ENCODE data around the gene ZCCHC7.

DNA sequence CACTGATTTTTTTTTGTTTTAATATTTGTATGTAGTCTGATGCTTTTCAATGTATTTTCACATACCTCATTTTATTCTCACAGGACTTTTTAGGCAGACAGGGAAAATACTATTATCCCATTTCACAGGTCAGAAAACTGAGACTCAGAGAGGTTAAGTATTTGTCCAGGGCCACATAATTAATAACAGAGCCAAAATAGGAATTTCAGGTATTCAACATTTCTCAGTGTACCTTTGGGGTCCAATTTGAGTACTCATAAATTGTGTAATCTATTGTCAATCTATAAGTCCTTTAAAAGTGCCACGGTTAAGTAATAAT lies 181.4 kb downstream of the ZCCHC7 start:
- TF ChIP-seq, protein P1, sequence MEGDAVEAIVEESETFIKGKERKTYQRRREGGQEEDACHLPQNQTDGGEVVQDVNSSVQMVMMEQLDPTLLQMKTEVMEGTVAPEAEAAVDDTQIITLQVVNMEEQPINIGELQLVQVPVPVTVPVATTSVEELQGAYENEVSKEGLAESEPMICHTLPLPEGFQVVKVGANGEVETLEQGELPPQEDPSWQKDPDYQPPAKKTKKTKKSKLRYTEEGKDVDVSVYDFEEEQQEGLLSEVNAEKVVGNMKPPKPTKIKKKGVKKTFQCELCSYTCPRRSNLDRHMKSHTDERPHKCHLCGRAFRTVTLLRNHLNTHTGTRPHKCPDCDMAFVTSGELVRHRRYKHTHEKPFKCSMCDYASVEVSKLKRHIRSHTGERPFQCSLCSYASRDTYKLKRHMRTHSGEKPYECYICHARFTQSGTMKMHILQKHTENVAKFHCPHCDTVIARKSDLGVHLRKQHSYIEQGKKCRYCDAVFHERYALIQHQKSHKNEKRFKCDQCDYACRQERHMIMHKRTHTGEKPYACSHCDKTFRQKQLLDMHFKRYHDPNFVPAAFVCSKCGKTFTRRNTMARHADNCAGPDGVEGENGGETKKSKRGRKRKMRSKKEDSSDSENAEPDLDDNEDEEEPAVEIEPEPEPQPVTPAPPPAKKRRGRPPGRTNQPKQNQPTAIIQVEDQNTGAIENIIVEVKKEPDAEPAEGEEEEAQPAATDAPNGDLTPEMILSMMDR (IDR thresholded peaks at IDR 0.05; ENCODE audit: low read depth, low read length, poor library complexity, severe bottlenecking) = no peak
- no peak for TF ChIP-seq EZH2phosphoT487 (IDR thresholded peaks at IDR 0.05; ENCODE audit: borderline replicate concordance, low read length)
